IPS DF 4.7 (cell line): ENCODE results near the gene MACROH2A1.

Source experiments
- DNase-seq: peaks from one replicate; pipeline ENCODE4 v3.0.0-alpha.2; 2013; ENCODE audit warnings: low spot score; ENCODE audit errors: extremely low read depth

Gene MACROH2A1

DNA sequence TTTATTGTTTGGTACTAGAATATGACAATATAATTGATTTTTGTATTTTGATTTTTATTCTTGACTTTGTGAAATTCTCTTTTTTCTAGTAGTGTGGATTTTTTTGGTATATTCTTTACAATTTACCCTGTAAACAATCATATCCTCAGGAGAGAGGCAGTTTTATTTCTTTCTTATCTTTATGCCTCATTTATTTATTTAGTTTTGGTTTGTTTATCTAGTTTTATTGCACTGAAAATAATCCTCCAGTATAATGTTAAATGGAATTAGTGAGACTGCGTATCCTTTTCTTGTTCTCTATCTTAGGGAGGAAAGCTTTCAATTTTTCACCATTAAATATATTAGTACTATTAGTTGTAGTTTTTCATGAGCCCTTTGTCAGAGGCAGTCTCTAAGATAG lies 109.4 kb downstream of the MACROH2A1 start:
- no peak for DNase-seq

- DNase-seq: no peak
These were observed 111.5 kb downstream of the MACROH2A1 start for GRCh38 chr5:135287551-135287950.
